Loucy (cell line): ENCODE measurements around the gene FAR1.

ENCODE experiments used
- EZH2phosphoT487 ChIP-seq: fragments of 200-600 bp; IDR thresholded peaks from 2 replicates; pipeline ENCODE4 v1.6.1; 2018; ENCODE audit warnings: antibody characterized with exemption, mild to moderate bottlenecking, moderate library complexity, borderline replicate concordance
- TF ChIP-seq, protein P1 (sequence below): fragments of 200-600 bp; sonication (generic); conservative IDR thresholded peaks from 2 replicates; pipeline ENCODE4 v1.5.1; 2014; ENCODE audit warnings: mild to moderate bottlenecking, antibody characterized with exemption, low read length

DNA sequence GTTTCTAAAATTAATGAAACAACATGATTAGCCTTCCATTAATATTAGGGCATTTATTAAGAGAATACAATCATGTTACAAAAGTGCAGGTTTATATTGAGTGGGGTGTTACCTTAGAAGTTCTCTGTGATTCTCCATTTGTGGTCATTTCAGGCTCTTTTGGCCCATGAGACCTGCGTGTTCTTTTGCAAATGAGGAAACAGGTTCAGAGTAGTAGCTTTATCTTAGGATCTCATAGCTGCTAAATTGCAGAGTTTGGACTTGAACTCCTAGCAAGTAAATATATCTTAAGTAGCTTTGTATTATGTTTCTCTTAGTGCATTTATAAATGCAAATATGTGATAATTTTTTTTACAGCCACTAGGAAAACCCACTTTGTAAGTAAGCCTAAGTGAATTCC is 18.3 kb downstream of the FAR1 start:
- TF ChIP-seq, protein P1, sequence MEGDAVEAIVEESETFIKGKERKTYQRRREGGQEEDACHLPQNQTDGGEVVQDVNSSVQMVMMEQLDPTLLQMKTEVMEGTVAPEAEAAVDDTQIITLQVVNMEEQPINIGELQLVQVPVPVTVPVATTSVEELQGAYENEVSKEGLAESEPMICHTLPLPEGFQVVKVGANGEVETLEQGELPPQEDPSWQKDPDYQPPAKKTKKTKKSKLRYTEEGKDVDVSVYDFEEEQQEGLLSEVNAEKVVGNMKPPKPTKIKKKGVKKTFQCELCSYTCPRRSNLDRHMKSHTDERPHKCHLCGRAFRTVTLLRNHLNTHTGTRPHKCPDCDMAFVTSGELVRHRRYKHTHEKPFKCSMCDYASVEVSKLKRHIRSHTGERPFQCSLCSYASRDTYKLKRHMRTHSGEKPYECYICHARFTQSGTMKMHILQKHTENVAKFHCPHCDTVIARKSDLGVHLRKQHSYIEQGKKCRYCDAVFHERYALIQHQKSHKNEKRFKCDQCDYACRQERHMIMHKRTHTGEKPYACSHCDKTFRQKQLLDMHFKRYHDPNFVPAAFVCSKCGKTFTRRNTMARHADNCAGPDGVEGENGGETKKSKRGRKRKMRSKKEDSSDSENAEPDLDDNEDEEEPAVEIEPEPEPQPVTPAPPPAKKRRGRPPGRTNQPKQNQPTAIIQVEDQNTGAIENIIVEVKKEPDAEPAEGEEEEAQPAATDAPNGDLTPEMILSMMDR: no peak
- TF ChIP-seq EZH2phosphoT487: no peak
